KMS-11 (cell line): ENCODE measurements around the gene TMEM163.

Experiments
- H2AFZ ChIP-seq: fragments of 200-600 bp; sonication (generic); 2 replicates; pipeline ENCODE4 v1.6.1; 2016; ENCODE audit warnings: antibody characterized with exemption, mixed run types, low read depth
- H3K27ac ChIP-seq: fragments of 200-600 bp; sonication (generic); 2 replicates; pipeline ENCODE4 v1.6.1; 2016; ENCODE audit warnings: mild to moderate bottlenecking, mixed run types
- H3K27me3 ChIP-seq: fragments of 200-600 bp; sonication (generic); 2 replicates; pipeline ENCODE4 v1.6.1; 2017; ENCODE audit warnings: mild to moderate bottlenecking, low read depth, mixed run types, moderate library complexity; ENCODE audit not compliant: insufficient read depth
- H3K36me3 ChIP-seq: fragments of 200-600 bp; sonication (generic); 2 replicates; pipeline ENCODE4 v1.6.1; 2017; ENCODE audit warnings: mild to moderate bottlenecking, mixed run types; ENCODE audit not compliant: insufficient read depth
- H3K4me1 ChIP-seq: fragments of 200-600 bp; sonication (generic); 2 replicates; pipeline ENCODE4 v1.6.1; 2016; ENCODE audit warnings: mild to moderate bottlenecking, low read depth, mixed run types; ENCODE audit not compliant: poor library complexity, severe bottlenecking
- H3K4me2 ChIP-seq: fragments of 200-600 bp; sonication (generic); 2 replicates; pipeline ENCODE4 v1.7.0; 2016; ENCODE audit warnings: mild to moderate bottlenecking, mixed run types
- H3K4me3 ChIP-seq: fragments of 200-600 bp; sonication (generic); IDR thresholded peaks from 2 replicates; pipeline ENCODE4 v1.6.1; 2017; ENCODE audit warnings: low read depth, low read length, mixed read lengths; ENCODE audit not compliant: insufficient read depth
- H3K79me2 ChIP-seq: fragments of 200-600 bp; sonication (generic); 2 replicates; pipeline ENCODE4 v1.6.1; 2016; ENCODE audit warnings: low read depth, mixed run types; ENCODE audit not compliant: insufficient read depth
- H3K9ac ChIP-seq: fragments of 200-600 bp; sonication (generic); 2 replicates; pipeline ENCODE4 v1.6.1; 2016; ENCODE audit warnings: mild to moderate bottlenecking, mixed run types
- H4K20me1 ChIP-seq: fragments of 200-600 bp; sonication (generic); 2 replicates; pipeline ENCODE4 v1.6.1; 2016; ENCODE audit warnings: mild to moderate bottlenecking, mixed run types; ENCODE audit not compliant: insufficient read depth
- TF ChIP-seq, protein P1 (sequence below): fragments of 200-600 bp; sonication (generic); conservative IDR thresholded peaks from 2 replicates; pipeline ENCODE4 v1.6.1; 2017; ENCODE audit warnings: low read depth, mild to moderate bottlenecking, antibody characterized with exemption, low read length, moderate library complexity, mixed read lengths

Gene TMEM163

DNA sequence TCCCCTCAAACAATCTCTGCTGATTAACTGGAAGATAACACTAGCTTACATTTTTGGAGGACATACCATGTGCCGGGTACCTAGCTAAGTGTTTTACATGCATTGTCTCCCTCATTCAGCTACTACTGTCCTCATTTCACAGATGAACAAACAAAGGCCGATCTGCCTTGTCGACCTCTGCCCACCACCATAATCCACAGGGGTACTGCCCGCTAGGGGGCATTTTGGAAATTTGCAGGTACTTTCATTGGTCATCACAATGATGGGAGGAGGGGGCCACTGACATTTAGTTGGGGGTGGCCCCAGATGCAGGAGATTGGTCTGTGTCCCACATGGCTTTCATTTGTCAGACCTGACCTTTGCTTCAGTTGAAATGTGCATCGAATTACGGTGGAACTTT, 3.9 kb upstream of the TMEM163 start:
- no peaks in the 10 kb centered on the region for H3K79me2 ChIP-seq
- H3K9ac ChIP-seq, result no peak overlapping the region
- H3K4me1 ChIP-seq, result no peaks in the 10 kb centered on the region
- no peak overlapping the region for H3K4me3 ChIP-seq
- TF ChIP-seq, protein P1, sequence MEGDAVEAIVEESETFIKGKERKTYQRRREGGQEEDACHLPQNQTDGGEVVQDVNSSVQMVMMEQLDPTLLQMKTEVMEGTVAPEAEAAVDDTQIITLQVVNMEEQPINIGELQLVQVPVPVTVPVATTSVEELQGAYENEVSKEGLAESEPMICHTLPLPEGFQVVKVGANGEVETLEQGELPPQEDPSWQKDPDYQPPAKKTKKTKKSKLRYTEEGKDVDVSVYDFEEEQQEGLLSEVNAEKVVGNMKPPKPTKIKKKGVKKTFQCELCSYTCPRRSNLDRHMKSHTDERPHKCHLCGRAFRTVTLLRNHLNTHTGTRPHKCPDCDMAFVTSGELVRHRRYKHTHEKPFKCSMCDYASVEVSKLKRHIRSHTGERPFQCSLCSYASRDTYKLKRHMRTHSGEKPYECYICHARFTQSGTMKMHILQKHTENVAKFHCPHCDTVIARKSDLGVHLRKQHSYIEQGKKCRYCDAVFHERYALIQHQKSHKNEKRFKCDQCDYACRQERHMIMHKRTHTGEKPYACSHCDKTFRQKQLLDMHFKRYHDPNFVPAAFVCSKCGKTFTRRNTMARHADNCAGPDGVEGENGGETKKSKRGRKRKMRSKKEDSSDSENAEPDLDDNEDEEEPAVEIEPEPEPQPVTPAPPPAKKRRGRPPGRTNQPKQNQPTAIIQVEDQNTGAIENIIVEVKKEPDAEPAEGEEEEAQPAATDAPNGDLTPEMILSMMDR, result no peak
- no peak overlapping the region for H3K27ac ChIP-seq
- H2AFZ ChIP-seq, result no peak overlapping the region
- no peaks in the 10 kb centered on the region for H3K36me3 ChIP-seq
- H3K27me3 ChIP-seq, result no peaks in the 10 kb centered on the region
- H4K20me1 ChIP-seq, result no peaks in the 10 kb centered on the region
- no peak overlapping the region for H3K4me2 ChIP-seq

DNA sequence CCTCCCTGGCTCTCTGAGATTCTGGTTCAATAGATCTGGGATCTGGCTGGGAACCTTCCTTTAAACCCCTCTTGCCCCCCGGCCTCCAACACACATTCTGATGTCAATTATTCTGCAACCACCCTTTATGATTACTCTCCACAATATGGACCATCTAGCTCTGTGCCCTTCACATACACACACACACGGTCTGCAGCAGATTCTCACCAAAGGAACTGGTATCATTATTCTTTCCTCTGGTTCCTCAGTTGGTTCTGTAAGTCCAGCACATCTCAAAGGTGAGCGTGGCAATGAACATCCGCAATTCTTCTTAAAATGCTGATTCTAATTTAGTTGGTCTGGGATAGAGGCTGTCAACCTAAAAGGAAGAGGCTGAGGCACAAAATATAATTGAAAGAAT, 2.8 kb upstream of the TMEM163 start:
- H3K27me3 ChIP-seq, result no peaks in the 10 kb centered on the region
- no peaks in the 10 kb centered on the region for H3K4me1 ChIP-seq

DNA sequence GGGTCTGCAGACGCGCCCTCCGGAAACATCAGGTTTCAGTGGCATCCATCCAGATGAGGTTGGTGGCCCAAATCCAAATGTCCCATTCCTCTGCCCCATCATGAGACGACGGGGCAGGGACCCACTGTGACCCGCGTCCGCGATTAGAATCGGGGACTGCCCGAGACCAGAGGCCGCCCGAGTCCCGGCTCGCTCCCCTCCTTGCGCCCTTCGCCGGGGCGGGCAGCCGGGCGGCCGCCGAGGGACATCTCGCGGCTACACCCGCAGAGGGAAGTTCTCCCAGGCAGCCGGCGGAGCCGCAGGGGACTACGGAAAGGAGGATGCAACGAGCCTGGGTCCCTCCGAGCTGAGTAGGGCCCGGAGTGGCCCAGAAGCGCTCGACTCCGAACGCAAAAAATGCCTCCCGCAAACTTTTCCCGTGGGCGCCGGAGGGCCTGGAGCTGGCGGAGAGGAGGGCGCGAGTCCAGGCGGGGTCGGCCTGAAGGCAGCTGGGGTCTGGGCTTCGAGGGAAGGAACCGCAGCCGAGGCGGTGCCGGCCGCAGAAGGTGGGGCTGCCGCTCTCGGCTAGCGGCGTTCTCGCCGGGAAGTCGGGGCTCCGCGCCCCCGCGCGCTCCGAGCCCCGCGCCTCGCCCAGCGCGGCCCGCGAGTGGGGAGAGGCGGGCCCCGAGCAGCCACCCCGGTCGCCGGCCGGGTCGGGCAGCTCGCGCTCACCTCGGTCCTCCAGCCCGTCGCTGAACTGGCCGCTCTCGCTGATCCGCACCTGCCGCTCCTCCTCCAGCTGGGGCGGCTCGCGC, 580 bp downstream of the TMEM163 start:
- no peaks in the 10 kb centered on the region for H3K79me2 ChIP-seq
- no peaks in the 10 kb centered on the region for H3K4me1 ChIP-seq
- no peak overlapping the region for H2AFZ ChIP-seq
- H3K4me3 ChIP-seq, result no peak overlapping the region
- H3K27me3 ChIP-seq, result no peaks in the 10 kb centered on the region
- H4K20me1 ChIP-seq, result no peaks in the 10 kb centered on the region
- no peak overlapping the region for H3K4me2 ChIP-seq
- H3K27ac ChIP-seq, result no peak overlapping the region
- no peak overlapping the region for H3K9ac ChIP-seq
- H3K36me3 ChIP-seq, result no peaks in the 10 kb centered on the region
- TF ChIP-seq, protein P1, result no peak

More for the DNA sequence above, 2.8 kb upstream of the TMEM163 start:
- H2AFZ ChIP-seq, result no peak overlapping the region
- no peak overlapping the region for H3K4me3 ChIP-seq
- no peak overlapping the region for H3K9ac ChIP-seq
- H3K79me2 ChIP-seq, result no peaks in the 10 kb centered on the region
- no peaks in the 10 kb centered on the region for H3K36me3 ChIP-seq
- H3K4me2 ChIP-seq, result no peak overlapping the region
- no peak overlapping the region for H3K27ac ChIP-seq
- no peaks in the 10 kb centered on the region for H4K20me1 ChIP-seq
- TF ChIP-seq, protein P1, result no peak

DNA sequence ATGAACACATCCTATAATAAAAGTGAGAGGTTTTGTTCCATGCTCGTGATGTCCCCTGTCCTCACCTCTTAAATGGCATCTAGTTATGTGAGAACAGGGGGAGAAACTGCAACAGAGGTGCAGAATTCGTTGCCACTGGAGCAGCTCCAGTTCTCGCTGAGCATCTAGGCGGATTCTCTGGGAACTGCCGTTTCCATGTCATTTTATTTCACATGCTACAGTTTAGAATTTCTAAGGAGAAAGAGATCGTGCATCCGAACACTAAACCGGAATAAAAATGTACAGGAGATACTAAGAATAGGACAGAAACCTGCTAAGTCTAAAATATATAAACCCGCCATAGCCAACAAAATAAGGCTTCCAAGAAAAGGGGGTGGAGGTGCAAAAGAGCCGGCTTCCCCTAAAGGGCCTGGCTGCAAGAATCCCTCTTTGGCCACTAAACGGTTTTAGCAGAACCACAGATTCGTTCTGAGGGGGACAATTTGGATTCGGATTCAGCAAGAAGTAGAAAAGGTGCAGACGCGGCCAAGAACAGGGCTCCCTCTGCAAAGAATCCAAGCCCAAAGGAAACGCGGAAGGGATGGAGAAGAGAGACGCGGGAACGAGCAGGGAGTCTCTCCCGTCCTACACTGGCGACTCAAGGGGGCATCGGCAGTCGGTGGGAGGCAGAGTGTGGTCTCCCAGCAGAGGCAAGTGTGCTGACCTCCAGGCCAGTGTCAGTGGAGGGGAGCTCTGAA, 1.3 kb downstream of the TMEM163 start:
- TF ChIP-seq, protein P1, result no peak
- no peak overlapping the region for H3K4me3 ChIP-seq
- H3K4me2 ChIP-seq, result no peak overlapping the region
- H3K27me3 ChIP-seq, result no peaks in the 10 kb centered on the region
- no peaks in the 10 kb centered on the region for H3K36me3 ChIP-seq
- no peaks in the 10 kb centered on the region for H3K4me1 ChIP-seq
- no peaks in the 10 kb centered on the region for H4K20me1 ChIP-seq
- H3K9ac ChIP-seq, result no peak overlapping the region
- no peak overlapping the region for H3K27ac ChIP-seq
- no peaks in the 10 kb centered on the region for H3K79me2 ChIP-seq
- H2AFZ ChIP-seq, result no peak overlapping the region
